GM21723 (cell line): ENCODE measurements around the gene ZFR2.
"Not testable (repeated sequence)": the region's sequence is repeated elsewhere in the genome, so short reads cannot be mapped to it uniquely, and the experiment has no call there.

Source experiments
- ATAC-seq: cut with Tn5 transposase; IDR thresholded peaks from one replicate; pipeline ENCODE4 v1.9.1; 2021; ENCODE audit warnings: mild to moderate bottlenecking, moderate library complexity; ENCODE audit not compliant: unreplicated experiment

Gene ZFR2

GRCh38 chr19:3879656-3880055 lies 10.8 kb upstream of the ZFR2 start:
- ATAC-seq, result no peak

- ATAC-seq, result not testable (repeated sequence)
Measured at GRCh38 chr19:3874695-3875094, 5.9 kb upstream of the ZFR2 start.

GRCh38 chr19:3873151-3873550 lies 4.3 kb upstream of the ZFR2 start:
- no peak for ATAC-seq

- no peak for ATAC-seq
Measured at GRCh38 chr19:3867971-3868769, 668 bp downstream of the ZFR2 start.

GRCh38 chr19:3866910-3867638 lies 1.8 kb downstream of the ZFR2 start:
- ATAC-seq, result no peak

- no peak for ATAC-seq
Measured at GRCh38 chr19:3863648-3864047, 5.2 kb downstream of the ZFR2 start.

- no peak for ATAC-seq
Measured at GRCh38 chr19:3862826-3863500, 5.9 kb downstream of the ZFR2 start.

- ATAC-seq, result no peak
Measured at GRCh38 chr19:3860499-3860898, 8.3 kb downstream of the ZFR2 start.

- ATAC-seq, result no peak
Measured at GRCh38 chr19:3857449-3858003, 11.3 kb downstream of the ZFR2 start.

- no peak for ATAC-seq
Measured at GRCh38 chr19:3855320-3855719, 13.5 kb downstream of the ZFR2 start.

GRCh38 chr19:3852614-3853254 lies 16.1 kb downstream of the ZFR2 start:
- ATAC-seq, result no peak

- ATAC-seq, result no peak
Measured at GRCh38 chr19:3852177-3852511, 16.7 kb downstream of the ZFR2 start.

GRCh38 chr19:3851254-3852176 lies 17.3 kb downstream of the ZFR2 start:
- no peak for ATAC-seq

- ATAC-seq, result no peak
Measured at GRCh38 chr19:3850320-3850972, 18.4 kb downstream of the ZFR2 start.

GRCh38 chr19:3849787-3850186 lies 19.1 kb downstream of the ZFR2 start:
- ATAC-seq, result no peak

GRCh38 chr19:3849092-3849491 lies 19.7 kb downstream of the ZFR2 start:
- ATAC-seq, result no peak

GRCh38 chr19:3844596-3844995 lies 24.2 kb downstream of the ZFR2 start:
- no peak for ATAC-seq

GRCh38 chr19:3842948-3843347 lies 25.9 kb downstream of the ZFR2 start:
- ATAC-seq, result no peak

- ATAC-seq, result no peak
Measured at GRCh38 chr19:3840804-3841203, 28.0 kb downstream of the ZFR2 start.

- no peak for ATAC-seq
Measured at GRCh38 chr19:3839941-3840340, 28.9 kb downstream of the ZFR2 start.
